ENCODE measurements around the gene ACLY. TPM values are rescaled to one million over a fixed set of nuclear protein-coding genes. Genes with fewer than 3 reads are reported as not detected.
A peak's percentile ranks its signal among the peaks of the same experiment; 100 is the strongest.

The ACLY gene
- total and polyA plus RNA-seq, 2 of the 13 experiments (the other 11 are each of a cell fraction or from before 2014, with no cell fraction given), result 111 to 218 TPM

DNA sequence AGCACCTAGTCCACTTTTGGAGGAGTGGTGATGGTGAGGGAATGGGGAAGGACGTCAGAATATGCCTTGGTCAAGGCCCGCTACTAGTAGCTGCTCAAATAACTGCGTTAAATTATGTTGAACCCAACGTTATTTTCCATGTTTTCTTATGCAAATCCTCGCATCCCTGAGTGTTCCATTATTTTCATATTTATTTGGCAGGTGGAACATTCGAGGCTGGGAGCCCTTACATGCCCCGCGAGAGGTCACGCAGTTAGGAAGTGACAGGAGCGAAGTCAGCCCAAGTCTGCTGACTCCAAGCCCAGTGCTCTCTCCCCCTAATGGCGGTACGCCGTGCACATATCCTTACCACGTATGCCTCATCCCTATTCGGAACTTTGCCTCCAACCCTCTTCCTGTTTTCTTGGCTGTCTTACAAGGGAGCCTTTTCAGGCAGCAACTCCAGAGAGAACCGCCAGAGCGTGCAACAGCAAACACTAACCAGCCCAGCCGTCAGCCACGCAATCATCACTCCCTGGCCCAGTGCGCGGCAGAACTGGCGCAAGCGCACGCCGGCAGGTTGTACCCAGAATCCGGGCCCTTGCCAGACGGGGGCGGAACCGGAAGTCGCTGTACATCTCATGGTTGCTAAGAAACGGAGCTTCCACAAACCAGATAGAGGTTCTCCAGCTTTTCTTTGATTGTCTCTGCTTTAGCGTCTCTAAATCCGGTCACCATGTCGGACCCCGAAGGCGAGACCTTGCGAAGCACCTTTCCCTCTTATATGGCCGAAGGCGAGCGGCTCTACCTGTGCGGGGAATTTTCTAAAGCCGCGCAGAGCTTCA, 11.5 kb upstream of the ACLY start, which contains the start of gene ODAD4 (continued):
- TF ChIP-seq ISL2 (CRISPR knock-in tag; IDR thresholded peaks at IDR 0.05) (peak; percentile 65), ZMAT3 (CRISPR knock-in tag; conservative IDR thresholded peaks at IDR 0.05) (peak; percentile 79; the same call in 1 of the 2 replicates), ZNF318 (CRISPR knock-in tag; IDR thresholded peaks at IDR 0.05) (no peak), ZSCAN29 (CRISPR knock-in tag; conservative IDR thresholded peaks at IDR 0.05) (peak; percentile 95), POLR2AphosphoS5 (IDR thresholded peaks at IDR 0.05; ENCODE audit: low read depth, low read length) (peak; percentile 98), NR2F1 (CRISPR knock-in tag; IDR thresholded peaks at IDR 0.05) (0 out of 4 replicates have a peak, but pooled peaks of 1 of the 2 experiments have one; percentile 31), ATF2 (CRISPR knock-in tag; IDR thresholded peaks at IDR 0.05) (peak; percentile 88), ATAD3A (CRISPR knock-in tag; IDR thresholded peaks at IDR 0.05) (no peak), MTA1 (CRISPR knock-in tag; IDR thresholded peaks at IDR 0.05; ENCODE audit: borderline replicate concordance) (peak; percentile 60), HOXD1 (CRISPR knock-in tag; IDR thresholded peaks at IDR 0.05) (0 out of 2 replicates have a peak, but pooled peaks have one; percentile 73), DMTF1 (CRISPR knock-in tag; IDR thresholded peaks at IDR 0.05) (peak; percentile 99), ZFP36L1 (CRISPR knock-in tag; IDR thresholded peaks at IDR 0.05) (peak; percentile 70; the same call in 1 of the 2 replicates), KMT2A (CRISPR knock-in tag; IDR thresholded peaks at IDR 0.05) (peak; percentile 90; the same call in 1 of the 2 replicates)
- TF ChIP-seq, protein P1, sequence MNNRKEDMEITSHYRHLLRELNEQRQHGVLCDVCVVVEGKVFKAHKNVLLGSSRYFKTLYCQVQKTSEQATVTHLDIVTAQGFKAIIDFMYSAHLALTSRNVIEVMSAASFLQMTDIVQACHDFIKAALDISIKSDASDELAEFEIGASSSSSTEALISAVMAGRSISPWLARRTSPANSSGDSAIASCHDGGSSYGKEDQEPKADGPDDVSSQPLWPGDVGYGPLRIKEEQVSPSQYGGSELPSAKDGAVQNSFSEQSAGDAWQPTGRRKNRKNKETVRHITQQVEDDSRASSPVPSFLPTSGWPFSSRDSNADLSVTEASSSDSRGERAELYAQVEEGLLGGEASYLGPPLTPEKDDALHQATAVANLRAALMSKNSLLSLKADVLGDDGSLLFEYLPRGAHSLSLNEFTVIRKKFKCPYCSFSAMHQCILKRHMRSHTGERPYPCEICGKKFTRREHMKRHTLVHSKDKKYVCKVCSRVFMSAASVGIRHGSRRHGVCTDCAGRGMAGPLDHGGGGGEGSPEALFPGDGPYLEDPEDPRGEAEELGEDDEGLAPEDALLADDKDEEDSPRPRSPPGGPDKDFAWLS (CRISPR knock-in tag; IDR thresholded peaks at IDR 0.05; ENCODE audit: borderline replicate concordance), result 0 out of 2 replicates have a peak, but pooled peaks have one; percentile 68

All from HepG2 (cell line).